A673 (cell line): ENCODE results near the gene KAT2A. TPM values are rescaled to one million over a fixed set of nuclear protein-coding genes. Genes with fewer than 3 reads are reported as not detected.

Experiments used
- BruUV-seq: library from RNA; stranded (reverse); fragments of 400-500 nt; replicated peaks from 2 replicates; lab custom pipeline; 2021; lab: Mats Ljungman, UMichigan
- CTCF ChIA-PET: fragments of 300-600 bp; sonication (Branson Sonifier 250); formaldehyde crosslinking; loops from one replicate; lab custom pipeline; 2022; ENCODE audit warnings: antibody characterized with exemption; lab: Charles Lee
- POLR2A ChIA-PET: fragments of 300-600 bp; sonication (Branson Sonifier 250); formaldehyde crosslinking; loops from one replicate; lab custom pipeline; 2022; ENCODE audit warnings: antibody characterized with exemption; ENCODE audit not compliant: low non-redundant PET; lab: Charles Lee
- DNase-seq: peaks from one replicate; pipeline ENCODE4 v3.0.0-alpha.2; 2015; ENCODE audit warnings: low spot score
- H3K27ac ChIP-seq: fragments of 200-600 bp; sonication (generic); 2 replicates; pipeline ENCODE4 v1.5.1; 2016; ENCODE audit warnings: mixed run types, low read depth, mild to moderate bottlenecking, mixed read lengths, antibody characterized with exemption, low read length; ENCODE audit not compliant: poor library complexity, severe bottlenecking
- H3K27me3 ChIP-seq: fragments of 200-600 bp; sonication (generic); replicated peaks from 2 replicates; pipeline ENCODE4 v1.6.1; 2017; ENCODE audit warnings: mixed run types, low read depth, mild to moderate bottlenecking, mixed read lengths, antibody characterized with exemption, low read length; ENCODE audit not compliant: insufficient read depth, poor library complexity
- H3K36me3 ChIP-seq: fragments of 200-600 bp; sonication (generic); 2 replicates; pipeline ENCODE4 v1.6.1; 2016; ENCODE audit warnings: mixed run types, mild to moderate bottlenecking, mixed read lengths, antibody characterized with exemption, low read length; ENCODE audit not compliant: insufficient read depth, poor library complexity, severe bottlenecking
- H3K4me1 ChIP-seq: fragments of 200-600 bp; sonication (generic); 2 replicates; pipeline ENCODE4 v1.6.1; 2017; ENCODE audit warnings: mixed run types, mild to moderate bottlenecking, mixed read lengths, antibody characterized with exemption, low read length; ENCODE audit not compliant: insufficient read depth, poor library complexity, severe bottlenecking
- H3K4me3 ChIP-seq: fragments of 200-600 bp; sonication (generic); 2 replicates; pipeline ENCODE4 v1.5.1; 2016; ENCODE audit warnings: low read depth, mixed run types, mild to moderate bottlenecking, mixed read lengths, low read length; ENCODE audit not compliant: poor library complexity, severe bottlenecking
- H3K9me3 ChIP-seq: fragments of 200-600 bp; sonication (generic); 2 replicates; pipeline ENCODE4 v1.6.1; 2016; ENCODE audit warnings: mixed run types, low read depth, mild to moderate bottlenecking, mixed read lengths, antibody characterized with exemption, low read length; ENCODE audit not compliant: poor library complexity, severe bottlenecking
- EZH2 ChIP-seq: fragments of 200-600 bp; sonication (generic); IDR thresholded peaks from 2 replicates; pipeline ENCODE4 v1.6.1; 2017; ENCODE audit warnings: borderline replicate concordance, low read depth, mild to moderate bottlenecking, mixed read lengths, antibody characterized with exemption, low read length; ENCODE audit not compliant: poor library complexity, severe bottlenecking
- intact Hi-C: fragments of 100-400 bp; cut with micrococcal nuclease; formaldehyde crosslinking; loops from one replicate; pipeline ENCODE4 v1.10.0; 2022; ENCODE audit not compliant: unreplicated experiment
- total RNA-seq: library from RNA; stranded (reverse); gene quantifications from 2 replicates; pipeline ENCODE4 v1.2.3, GENCODE V29; 2021
- TF ChIP-seq, protein P1 (sequence below): fragments of 300-800, 200-600 bp; sonication (generic); conservative IDR thresholded peaks from 2 replicates; pipeline ENCODE4 v1.5.1; 2017; ENCODE audit warnings: low read depth, mild to moderate bottlenecking, antibody characterized with exemption, low read length, moderate library complexity, mixed read lengths

KAT2A gene
- total RNA-seq, 1 experiment from 2014 or later = 30.3 TPM

DNA sequence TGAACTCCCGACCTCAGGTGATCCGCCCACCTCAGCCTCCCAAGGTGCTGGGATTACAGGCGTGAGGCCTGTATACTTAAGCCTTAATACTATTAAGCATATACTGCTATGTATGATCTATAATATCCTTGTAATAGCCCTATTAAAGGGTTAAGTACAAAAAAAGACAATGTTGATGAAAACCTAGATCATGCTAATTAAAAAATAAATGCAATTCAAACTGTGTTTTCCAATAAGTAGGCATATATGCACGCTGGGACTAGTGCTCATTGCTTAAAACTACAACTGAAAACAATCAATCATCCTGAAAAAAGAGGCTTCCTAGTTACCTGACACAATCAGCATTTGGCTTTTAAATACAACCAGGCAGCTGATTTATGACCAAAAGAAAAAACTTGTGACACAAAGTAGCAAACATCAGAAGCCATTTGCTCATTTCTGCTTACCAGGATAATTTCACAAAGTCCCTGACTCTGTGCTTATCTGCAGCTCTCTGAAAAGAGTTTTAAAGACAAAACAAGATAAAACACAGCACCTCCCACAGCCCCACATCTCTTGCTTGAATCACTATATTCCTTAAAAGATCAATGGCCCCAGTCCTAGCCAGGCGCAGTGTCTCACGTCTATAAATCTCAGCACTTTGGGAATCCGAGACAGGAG, 34.0 kb downstream of the KAT2A start:
- H3K4me1 ChIP-seq = no peaks in the 10 kb centered on the region
- H3K27me3 ChIP-seq = no peaks in the 10 kb centered on the region
- ChIA-PET CTCF (no interaction called here), POLR2A (no interaction called here)
- no peaks in the 10 kb centered on the region for H3K36me3 ChIP-seq
- no peak overlapping the region for H3K4me3 ChIP-seq
- BruUV-seq = no TSS peak
- TF ChIP-seq, protein P1, sequence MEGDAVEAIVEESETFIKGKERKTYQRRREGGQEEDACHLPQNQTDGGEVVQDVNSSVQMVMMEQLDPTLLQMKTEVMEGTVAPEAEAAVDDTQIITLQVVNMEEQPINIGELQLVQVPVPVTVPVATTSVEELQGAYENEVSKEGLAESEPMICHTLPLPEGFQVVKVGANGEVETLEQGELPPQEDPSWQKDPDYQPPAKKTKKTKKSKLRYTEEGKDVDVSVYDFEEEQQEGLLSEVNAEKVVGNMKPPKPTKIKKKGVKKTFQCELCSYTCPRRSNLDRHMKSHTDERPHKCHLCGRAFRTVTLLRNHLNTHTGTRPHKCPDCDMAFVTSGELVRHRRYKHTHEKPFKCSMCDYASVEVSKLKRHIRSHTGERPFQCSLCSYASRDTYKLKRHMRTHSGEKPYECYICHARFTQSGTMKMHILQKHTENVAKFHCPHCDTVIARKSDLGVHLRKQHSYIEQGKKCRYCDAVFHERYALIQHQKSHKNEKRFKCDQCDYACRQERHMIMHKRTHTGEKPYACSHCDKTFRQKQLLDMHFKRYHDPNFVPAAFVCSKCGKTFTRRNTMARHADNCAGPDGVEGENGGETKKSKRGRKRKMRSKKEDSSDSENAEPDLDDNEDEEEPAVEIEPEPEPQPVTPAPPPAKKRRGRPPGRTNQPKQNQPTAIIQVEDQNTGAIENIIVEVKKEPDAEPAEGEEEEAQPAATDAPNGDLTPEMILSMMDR = no peak
- no peak for TF ChIP-seq EZH2
- no peak overlapping the region for H3K27ac ChIP-seq
- no peak for DNase-seq
- intact Hi-C loops = no loop called here
- H3K9me3 ChIP-seq = no peaks in the 10 kb centered on the region

DNA sequence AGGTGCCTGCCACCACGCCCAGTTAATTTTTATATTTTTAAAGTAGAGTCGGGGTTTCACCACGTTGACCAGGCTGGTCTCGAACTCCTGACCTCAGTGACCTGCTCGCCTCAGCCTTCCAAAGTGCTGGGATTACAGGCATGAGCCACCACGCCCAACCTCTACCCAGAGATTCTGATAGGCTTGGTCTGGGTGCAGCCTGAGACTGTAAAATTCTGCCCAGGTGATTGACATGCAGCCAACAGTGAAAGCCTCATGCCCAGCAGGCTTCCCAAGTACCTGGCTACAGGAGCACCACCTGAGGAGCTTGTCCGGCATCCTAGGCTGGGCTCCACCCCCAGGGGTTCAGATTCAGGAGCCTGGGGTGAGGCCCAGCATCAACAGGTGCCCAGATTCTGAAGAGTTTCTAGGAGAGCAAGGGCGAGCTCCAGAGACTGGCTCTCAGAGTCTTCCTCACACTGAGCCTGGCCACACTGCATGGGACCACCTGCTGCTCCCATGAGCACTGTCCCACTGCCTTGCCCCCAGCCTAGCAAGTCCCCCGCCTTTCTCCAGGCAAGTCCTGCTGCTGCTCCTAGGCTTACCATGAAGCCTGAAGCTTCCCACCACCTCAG, 39.5 kb downstream of the KAT2A start:
- H3K9me3 ChIP-seq = no peaks in the 10 kb centered on the region
- ChIA-PET POLR2A (no interaction called here), CTCF (no interaction called here)
- intact Hi-C loops = no loop called here
- DNase-seq = no peak
- no TSS peak for BruUV-seq
- no peaks in the 10 kb centered on the region for H3K4me1 ChIP-seq
- no peaks in the 10 kb centered on the region for H3K36me3 ChIP-seq
- H3K4me3 ChIP-seq = no peak overlapping the region
- no peak overlapping the region for H3K27ac ChIP-seq
- H3K27me3 ChIP-seq = no peaks in the 10 kb centered on the region
- TF ChIP-seq EZH2 = no peak
- TF ChIP-seq, protein P1 = no peak

DNA sequence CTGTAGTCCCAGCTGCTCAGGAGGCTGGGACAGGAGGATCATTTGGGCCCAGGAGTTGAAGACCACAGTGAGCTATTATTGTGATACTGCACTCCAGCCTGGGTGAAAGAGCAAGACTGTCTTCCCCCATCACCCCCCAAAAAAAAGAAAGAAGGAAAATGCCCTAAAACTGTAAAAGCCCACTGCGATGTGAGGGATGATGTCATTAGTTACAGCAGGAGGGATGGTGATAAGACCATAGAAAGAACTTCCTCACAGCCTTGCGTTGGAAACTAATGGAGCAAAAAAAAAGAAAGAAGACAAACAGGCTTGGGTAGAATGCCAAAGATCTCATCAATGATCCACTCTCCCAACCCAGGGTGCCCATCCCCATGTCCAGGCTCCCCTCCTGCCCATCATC, 41.6 kb downstream of the KAT2A start:
- no TSS peak for BruUV-seq
- no peak overlapping the region for H3K27ac ChIP-seq
- H3K9me3 ChIP-seq = no peaks in the 10 kb centered on the region
- H3K4me3 ChIP-seq = no peak overlapping the region
- H3K27me3 ChIP-seq = no peaks in the 10 kb centered on the region
- H3K4me1 ChIP-seq = no peaks in the 10 kb centered on the region
- intact Hi-C loops = no loop called here
- H3K36me3 ChIP-seq = no peaks in the 10 kb centered on the region
- no peak for DNase-seq
- ChIA-PET POLR2A (no interaction called here), CTCF (interaction anchor here (0.6 kb wide), 1 partner anchor 42 kb away, joined by 10 read pairs; the partner anchor contains the start of gene KAT2A)
- TF ChIP-seq, protein P1 = no peak
- TF ChIP-seq EZH2 = no peak
